Osteoblast (primary cell): ENCODE data around the gene PFDN4. TPM values are rescaled to one million over a fixed set of nuclear protein-coding genes. Genes with fewer than 3 reads are reported as not detected.

Experiments
- DNase-seq: peaks from one replicate; pipeline ENCODE4 v3.0.0; 2011; ENCODE audit warnings: low spot score, mixed read lengths; ENCODE audit not compliant: insufficient read length; ENCODE audit errors: missing footprints
- H2AFZ ChIP-seq: 2 replicates; pipeline ENCODE4 v1.6.0; 2011; ENCODE audit warnings: mild to moderate bottlenecking, low read length
- H3K27ac ChIP-seq: 2 replicates; pipeline ENCODE4 v1.5.1; 2011; ENCODE audit warnings: mild to moderate bottlenecking, low read depth, low read length, moderate library complexity
- H3K27me3 ChIP-seq: 2 replicates; pipeline ENCODE4 v1.6.0; 2012; ENCODE audit warnings: mild to moderate bottlenecking, control low read depth, inconsistent platforms, low read length, moderate library complexity; ENCODE audit not compliant: insufficient read depth
- H3K36me3 ChIP-seq: 2 replicates; pipeline ENCODE4 v1.5.1; 2011; ENCODE audit warnings: mild to moderate bottlenecking, low read length, control low read depth, moderate library complexity; ENCODE audit not compliant: insufficient read depth
- H3K4me1 ChIP-seq: 2 replicates; pipeline ENCODE4 v1.5.1; 2011; ENCODE audit warnings: mild to moderate bottlenecking, low read length, control low read depth, moderate library complexity; ENCODE audit not compliant: insufficient read depth
- H3K4me2 ChIP-seq: 2 replicates; pipeline ENCODE4 v1.6.0; 2011; ENCODE audit warnings: mild to moderate bottlenecking, low read length; ENCODE audit not compliant: insufficient read depth
- H3K4me3 ChIP-seq: fragments of 200-600 bp; sonication (generic); 3 replicates; pipeline ENCODE4 v1.5.1; 2012; ENCODE audit warnings: mild to moderate bottlenecking, low read length, inconsistent platforms; ENCODE audit not compliant: insufficient read depth
- H3K79me2 ChIP-seq: 2 replicates; pipeline ENCODE4 v1.6.0; 2012; ENCODE audit warnings: mild to moderate bottlenecking, low read length, control low read depth, inconsistent platforms; ENCODE audit not compliant: insufficient read depth
- H3K9me3 ChIP-seq: 2 replicates; pipeline ENCODE4 v1.5.1; 2011; ENCODE audit warnings: low read depth, low read length, control low read depth
- H4K20me1 ChIP-seq: 2 replicates; pipeline ENCODE4 v1.6.0; 2012; ENCODE audit warnings: mild to moderate bottlenecking, low read length, control low read depth; ENCODE audit not compliant: insufficient read depth
- total RNA-seq: library from RNA; depleted of rRNA; stranded (reverse); fragments of >200 nt; gene quantifications from 2 replicates; pipeline ENCODE4 v1.2.3, GENCODE V29; 2012
- TF ChIP-seq, protein P1 (sequence below): IDR thresholded peaks from 2 replicates; pipeline ENCODE4 v1.5.1; 2011; ENCODE audit warnings: mild to moderate bottlenecking, low read depth, low read length, moderate library complexity; ENCODE audit errors: extremely low read depth

PFDN4 gene
- total RNA-seq, 1 donor: 93.0 TPM

DNA sequence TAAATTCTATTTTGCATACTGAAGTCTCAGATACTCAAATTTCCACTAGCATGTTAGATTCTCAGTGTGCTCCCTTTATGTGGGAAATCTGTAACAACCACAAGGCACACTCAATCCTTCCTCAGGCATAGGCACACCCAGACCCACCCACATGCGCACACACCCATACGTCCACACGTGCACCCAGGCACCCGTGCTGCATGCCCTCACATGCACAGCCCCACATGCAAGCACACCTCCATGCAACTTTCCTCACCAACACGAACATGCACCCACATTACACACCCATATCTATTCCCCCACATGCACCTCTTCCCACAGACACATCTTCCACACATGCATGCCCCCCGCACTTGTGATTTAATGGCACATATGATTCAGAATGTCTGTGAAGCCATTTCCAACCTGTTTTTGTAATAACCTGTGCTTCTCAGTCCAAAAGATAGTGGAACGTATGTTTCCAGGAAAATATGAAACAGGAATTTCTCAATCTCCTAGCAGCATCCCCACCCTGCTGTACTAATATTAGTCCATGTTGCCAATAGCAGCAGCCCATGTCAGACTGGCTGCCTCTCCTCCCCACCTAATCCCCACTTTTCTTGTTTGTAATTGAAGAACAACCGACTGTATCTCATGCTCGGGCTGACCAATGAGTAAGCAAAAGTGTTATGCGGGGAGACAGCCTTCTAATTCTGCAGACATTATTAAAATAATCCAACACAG lies 22.8 kb upstream of the PFDN4 start:
- Histone ChIP-seq H3K79me2 (no peaks in the 10 kb centered on the region), H3K4me3 (no peak overlapping the region), H3K4me2 (no peak overlapping the region), H3K36me3 (no peaks in the 10 kb centered on the region), H3K27me3 (peaks cover 31% of the 10 kb centered on the region), H3K9me3 (no peaks in the 10 kb centered on the region), H3K27ac (no peak overlapping the region), H4K20me1 (no peaks in the 10 kb centered on the region), H2AFZ (no peak overlapping the region), H3K4me1 (no peaks in the 10 kb centered on the region)
- TF ChIP-seq, protein P1, sequence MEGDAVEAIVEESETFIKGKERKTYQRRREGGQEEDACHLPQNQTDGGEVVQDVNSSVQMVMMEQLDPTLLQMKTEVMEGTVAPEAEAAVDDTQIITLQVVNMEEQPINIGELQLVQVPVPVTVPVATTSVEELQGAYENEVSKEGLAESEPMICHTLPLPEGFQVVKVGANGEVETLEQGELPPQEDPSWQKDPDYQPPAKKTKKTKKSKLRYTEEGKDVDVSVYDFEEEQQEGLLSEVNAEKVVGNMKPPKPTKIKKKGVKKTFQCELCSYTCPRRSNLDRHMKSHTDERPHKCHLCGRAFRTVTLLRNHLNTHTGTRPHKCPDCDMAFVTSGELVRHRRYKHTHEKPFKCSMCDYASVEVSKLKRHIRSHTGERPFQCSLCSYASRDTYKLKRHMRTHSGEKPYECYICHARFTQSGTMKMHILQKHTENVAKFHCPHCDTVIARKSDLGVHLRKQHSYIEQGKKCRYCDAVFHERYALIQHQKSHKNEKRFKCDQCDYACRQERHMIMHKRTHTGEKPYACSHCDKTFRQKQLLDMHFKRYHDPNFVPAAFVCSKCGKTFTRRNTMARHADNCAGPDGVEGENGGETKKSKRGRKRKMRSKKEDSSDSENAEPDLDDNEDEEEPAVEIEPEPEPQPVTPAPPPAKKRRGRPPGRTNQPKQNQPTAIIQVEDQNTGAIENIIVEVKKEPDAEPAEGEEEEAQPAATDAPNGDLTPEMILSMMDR: no peak
- no peak for DNase-seq

DNA sequence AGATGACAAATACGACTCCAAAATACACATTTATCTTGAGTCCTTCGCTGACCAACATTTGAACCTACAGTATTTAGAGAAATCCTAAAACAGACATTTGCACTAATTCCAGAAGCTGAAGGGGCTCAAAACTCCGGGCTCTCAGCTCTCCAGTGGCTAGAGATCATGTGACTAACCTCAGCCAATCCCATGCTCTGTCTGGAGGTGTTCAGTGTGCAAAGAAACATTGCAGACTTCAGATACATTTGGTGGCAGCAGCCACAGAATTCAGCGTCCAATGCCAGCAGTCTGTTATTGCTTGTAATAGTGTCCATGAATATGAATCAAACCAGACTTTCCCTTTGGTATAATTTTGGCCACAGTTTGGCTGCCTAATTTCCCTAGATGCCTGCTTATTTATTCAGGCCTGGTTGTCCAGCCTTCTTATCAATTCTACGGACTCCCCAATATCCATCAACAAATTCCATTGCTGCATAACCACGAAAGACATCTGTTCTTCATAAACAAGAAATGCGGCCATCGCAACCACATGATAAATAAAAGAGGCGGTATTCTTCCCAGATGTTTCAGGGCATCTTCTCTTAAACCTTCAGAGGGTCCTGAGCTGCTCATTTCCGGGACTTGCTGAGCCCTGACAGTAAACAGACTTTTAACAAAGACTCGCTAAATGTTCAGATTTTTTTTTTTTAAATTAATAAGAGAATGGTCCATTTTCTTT lies 19.6 kb upstream of the PFDN4 start:
- Histone ChIP-seq H3K27ac (no peak overlapping the region), H4K20me1 (no peaks in the 10 kb centered on the region), H3K79me2 (no peaks in the 10 kb centered on the region), H3K27me3 (peaks cover 21% of the 10 kb centered on the region), H3K9me3 (no peaks in the 10 kb centered on the region), H3K4me2 (no peak overlapping the region), H2AFZ (no peak overlapping the region), H3K36me3 (no peaks in the 10 kb centered on the region), H3K4me3 (no peak overlapping the region), H3K4me1 (no peaks in the 10 kb centered on the region)
- TF ChIP-seq, protein P1: no peak
- no peak for DNase-seq

GRCh38 chr20:54189630-54190029 lies 18.3 kb upstream of the PFDN4 start:
- Histone ChIP-seq H3K79me2 (no peaks in the 10 kb centered on the region), H4K20me1 (no peaks in the 10 kb centered on the region), H3K4me1 (no peaks in the 10 kb centered on the region), H3K9me3 (no peaks in the 10 kb centered on the region), H3K36me3 (no peaks in the 10 kb centered on the region), H3K27me3 (peaks cover 17% of the 10 kb centered on the region), H3K4me3 (no peak overlapping the region), H2AFZ (no peak overlapping the region), H3K27ac (no peak overlapping the region), H3K4me2 (no peak overlapping the region)
- no peak for DNase-seq
- TF ChIP-seq, protein P1: no peak

DNA sequence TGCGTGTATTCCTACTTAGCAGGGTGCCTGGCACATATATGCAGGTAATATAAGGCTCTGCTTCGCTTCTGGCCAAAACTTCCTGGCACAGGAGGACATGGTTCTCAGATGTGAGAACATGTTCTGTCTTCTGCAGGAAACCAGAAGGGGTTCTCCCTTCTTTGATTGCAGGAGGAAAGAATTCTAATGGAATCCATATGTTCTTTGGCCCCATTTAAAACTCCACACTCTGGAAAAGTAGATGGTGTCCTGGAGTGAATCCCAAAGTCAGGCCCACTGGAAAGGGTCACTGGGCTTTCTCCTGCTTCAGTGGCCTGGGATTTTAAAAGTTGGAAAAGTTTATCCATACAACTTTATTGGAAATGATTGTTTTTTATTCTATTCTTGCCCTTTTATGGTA lies 17.7 kb upstream of the PFDN4 start:
- Histone ChIP-seq H3K4me1 (no peaks in the 10 kb centered on the region), H3K4me2 (no peak overlapping the region)
- TF ChIP-seq, protein P1: no peak

More for the DNA sequence above, 17.7 kb upstream of the PFDN4 start:
- Histone ChIP-seq H3K27me3 (peaks cover 11% of the 10 kb centered on the region), H4K20me1 (no peaks in the 10 kb centered on the region), H3K79me2 (no peaks in the 10 kb centered on the region), H3K27ac (no peak overlapping the region), H2AFZ (no peak overlapping the region), H3K9me3 (no peaks in the 10 kb centered on the region), H3K4me3 (no peak overlapping the region), H3K36me3 (no peaks in the 10 kb centered on the region)
- DNase-seq: no peak
